SK-N-SH treated with all-trans-retinoic acid at 6 μM for 48 hours (cell line): ENCODE data around the gene TRIM71.

Source experiments
- ARNTL ChIP-seq: fragments of 450-650 bp; formaldehyde crosslinking; IDR thresholded peaks from 2 replicates; pipeline ENCODE4 v1.5.0; 2020; ENCODE audit warnings: low read depth, mild to moderate bottlenecking, moderate library complexity, borderline replicate concordance
- GLIS3 ChIP-seq: fragments of 250-450 bp; sonication (Bioruptor Pico); IDR thresholded peaks from 2 replicates; pipeline ENCODE4 v1.5.0; 2020; ENCODE audit warnings: mild to moderate bottlenecking, moderate library complexity
- RARB ChIP-seq: fragments of 250-450 bp; sonication (Bioruptor Pico); IDR thresholded peaks from 2 replicates; pipeline ENCODE4 v1.8.0; 2021; ENCODE audit warnings: mild to moderate bottlenecking, moderate library complexity

GRCh38 chr3:32794487-32795308, 23.1 kb upstream of the TRIM71 start:
- TF ChIP-seq ARNTL (CRISPR knock-in tag), result no peak
- no peak for TF ChIP-seq RARB
- TF ChIP-seq GLIS3, result no peak
